RPMI8226 (cell line): ENCODE measurements around the gene RCE1.

Source experiments
- DNase-seq: peaks from one replicate; pipeline ENCODE4 v3.0.0-alpha.2; 2015

RCE1 gene

GRCh38 chr11:66845143-66845875, 2.1 kb downstream of the RCE1 start:
- no peak for DNase-seq

GRCh38 chr11:66845876-66846212, 2.6 kb downstream of the RCE1 start:
- no peak for DNase-seq

GRCh38 chr11:66846671-66847091, 3.4 kb downstream of the RCE1 start:
- DNase-seq = no peak

GRCh38 chr11:66847461-66848232, 4.4 kb downstream of the RCE1 start:
- DNase-seq = no peak

GRCh38 chr11:66848671-66849500, 5.6 kb downstream of the RCE1 start:
- no peak for DNase-seq

GRCh38 chr11:66849501-66850234, 6.4 kb downstream of the RCE1 start:
- no peak for DNase-seq

GRCh38 chr11:66850235-66850587, 7.0 kb downstream of the RCE1 start:
- DNase-seq = no peak

GRCh38 chr11:66850588-66851238, 7.5 kb downstream of the RCE1 start:
- DNase-seq = no peak

- no peak for DNase-seq
Observed at GRCh38 chr11:66851239-66851596, 8.0 kb downstream of the RCE1 start.

- DNase-seq = peak; percentile 86
Observed at GRCh38 chr11:66851698-66852465, 8.6 kb downstream of the RCE1 start.

GRCh38 chr11:66852466-66853241, 9.4 kb downstream of the RCE1 start:
- no peak for DNase-seq

- no peak for DNase-seq
Observed at GRCh38 chr11:66853242-66854229, 10.3 kb downstream of the RCE1 start.

- no peak for DNase-seq
Observed at GRCh38 chr11:66854231-66854661, 11.0 kb downstream of the RCE1 start.

GRCh38 chr11:66854729-66855211, 11.5 kb downstream of the RCE1 start:
- no peak for DNase-seq

GRCh38 chr11:66855574-66856495, 12.6 kb downstream of the RCE1 start:
- DNase-seq = peak; percentile 98

GRCh38 chr11:66856496-66857233, 13.4 kb downstream of the RCE1 start, which contains the start of gene LRFN4:
Gene LRFN4 (plus strand): TSS chr11:66857064. CDS start chr11:66857745, 681 bp downstream.
- DNase-seq = no peak

GRCh38 chr11:66857234-66857926, 14.1 kb downstream of the RCE1 start:
- DNase-seq = no peak
